Measurements from ENCODE around the gene GRB10.

- no peak for TF ChIP-seq POLR2AphosphoS5 (IDR thresholded peaks at IDR 0.05)
- no peak for TF ChIP-seq CTCF (IDR thresholded peaks at IDR 0.05)
- no peak for TF ChIP-seq POLR2A (IDR thresholded peaks at IDR 0.05)
- no peak for TF ChIP-seq EP300 (IDR thresholded peaks at IDR 0.05; ENCODE audit: low read depth)
Observed at GRCh38 chr7:50710441-50711154, 72.1 kb downstream of the GRB10 start.
